Activated naive CD8-positive, alpha-beta T cell treated with anti-CD3 and anti-CD28 coated beads, Interleukin-2, amount 10 ng/mL, durations not matched to agents 7 days and 5 days (primary cell): ENCODE results near the gene DNAJC16. TPM values are rescaled to one million over a fixed set of nuclear protein-coding genes. Genes with fewer than 3 reads are reported as not detected.

Experiments used
- ATAC-seq: fragments of 150-1000 bp; cut with Tn5 transposase; one replicate; pipeline ENCODE4 v1.10.0; 2021; ENCODE audit warnings: low read depth, moderate library complexity
- POLR2A ChIA-PET: fragments of 350-600 bp; sonication (Branson Sonifier 250); formaldehyde crosslinking; loops from one replicate; lab custom pipeline; 2021; ENCODE audit warnings: antibody characterized with exemption; lab: Charles Lee
- DNase-seq: peaks from one replicate; pipeline ENCODE4 v3.0.0; 2021
- H3K27ac Mint-ChIP-seq: one replicate; pipeline ENCODE4 v1.8.0; 2022; ENCODE audit warnings: mild to moderate bottlenecking, mixed read lengths
- H3K27me3 Mint-ChIP-seq: one replicate; pipeline ENCODE4 v1.8.0; 2022; ENCODE audit warnings: mild to moderate bottlenecking, moderate library complexity, mixed read lengths
- H3K36me3 Mint-ChIP-seq: one replicate; pipeline ENCODE4 v1.8.0; 2021; ENCODE audit warnings: mild to moderate bottlenecking, mixed read lengths
- H3K4me1 Mint-ChIP-seq: one replicate; pipeline ENCODE4 v1.8.0; 2021; ENCODE audit warnings: mixed read lengths
- H3K4me3 Mint-ChIP-seq: one replicate; pipeline ENCODE4 v1.8.0; 2022; ENCODE audit warnings: mild to moderate bottlenecking, moderate library complexity, mixed read lengths
- H3K9me3 Mint-ChIP-seq: one replicate; pipeline ENCODE4 v1.8.0; 2021; ENCODE audit warnings: mixed read lengths
- total RNA-seq, 2 experiments: library from RNA; stranded (reverse); gene quantifications; one replicate each; pipeline ENCODE4 v1.2.3, GENCODE V29; 2021

DNAJC16 gene
- total RNA-seq, 2 experiments from 2014 or later, result 15.7 to 18.9 TPM

- ATAC-seq (no peak), DNase-seq (no peak)
- no peak overlapping the region for H3K4me3 Mint-ChIP-seq
- H3K27ac Mint-ChIP-seq, result no peak overlapping the region
- H3K4me1 Mint-ChIP-seq, result peaks cover 21% of the 10 kb centered on the region
- H3K27me3 Mint-ChIP-seq, result no peaks in the 10 kb centered on the region
- POLR2A ChIA-PET, result no interaction called here
- H3K9me3 Mint-ChIP-seq, result no peaks in the 10 kb centered on the region
- H3K36me3 Mint-ChIP-seq, result peaks cover 4% of the 10 kb centered on the region
Observed at GRCh38 chr1:15531003-15531402, 4.4 kb downstream of the DNAJC16 start.

GRCh38 chr1:15531682-15532081 lies 5.0 kb downstream of the DNAJC16 start:
- no peak overlapping the region for H3K27ac Mint-ChIP-seq
- H3K4me3 Mint-ChIP-seq, result no peak overlapping the region
- no peak for DNase-seq
- peaks cover 8% of the 10 kb centered on the region for H3K36me3 Mint-ChIP-seq
- H3K4me1 Mint-ChIP-seq, result peaks cover 17% of the 10 kb centered on the region
- no peaks in the 10 kb centered on the region for H3K9me3 Mint-ChIP-seq
- no peaks in the 10 kb centered on the region for H3K27me3 Mint-ChIP-seq
- POLR2A ChIA-PET, result no interaction called here
- no peak for ATAC-seq

- no peak overlapping the region for H3K27ac Mint-ChIP-seq
- DNase-seq (no peak), ATAC-seq (no peak)
- H3K27me3 Mint-ChIP-seq, result no peaks in the 10 kb centered on the region
- POLR2A ChIA-PET, result no interaction called here
- no peak overlapping the region for H3K4me3 Mint-ChIP-seq
- peaks cover 7% of the 10 kb centered on the region for H3K36me3 Mint-ChIP-seq
- H3K9me3 Mint-ChIP-seq, result no peaks in the 10 kb centered on the region
- H3K4me1 Mint-ChIP-seq, result no peaks in the 10 kb centered on the region
Observed at GRCh38 chr1:15538771-15539170, 12.1 kb downstream of the DNAJC16 start.

- POLR2A ChIA-PET, result no interaction called here
- DNase-seq (no peak), ATAC-seq (no peak)
- H3K27me3 Mint-ChIP-seq, result no peaks in the 10 kb centered on the region
- peaks cover 7% of the 10 kb centered on the region for H3K36me3 Mint-ChIP-seq
- H3K4me1 Mint-ChIP-seq, result no peaks in the 10 kb centered on the region
- H3K4me3 Mint-ChIP-seq, result no peak overlapping the region
- H3K27ac Mint-ChIP-seq, result no peak overlapping the region
- H3K9me3 Mint-ChIP-seq, result no peaks in the 10 kb centered on the region
Observed at GRCh38 chr1:15540186-15540585, 13.5 kb downstream of the DNAJC16 start.

GRCh38 chr1:15541231-15541792 lies 14.7 kb downstream of the DNAJC16 start:
- Mint-ChIP-seq H3K27me3 (no peaks in the 10 kb centered on the region), H3K27ac (no peak overlapping the region)
- POLR2A ChIA-PET, result interaction anchor here (0.6 kb wide), 1 partner anchor 164 kb away, joined by 6 read pairs; no protein-coding TSS in a partner anchor

GRCh38 chr1:15542388-15543250 lies 16.0 kb downstream of the DNAJC16 start:
- Mint-ChIP-seq H3K4me3 (no peak overlapping the region), H3K9me3 (no peaks in the 10 kb centered on the region), H3K4me1 (no peaks in the 10 kb centered on the region), H3K36me3 (peaks cover 6% of the 10 kb centered on the region), H3K27me3 (no peaks in the 10 kb centered on the region), H3K27ac (no peak overlapping the region)
- POLR2A ChIA-PET, result interaction anchor here (0.6 kb wide), 1 partner anchor 299 kb away, joined by 3 read pairs; no protein-coding TSS in a partner anchor
- no peak for ATAC-seq
- DNase-seq, result no peak

More at GRCh38 chr1:15541231-15541792, 14.7 kb downstream of the DNAJC16 start:
- no peaks in the 10 kb centered on the region for H3K9me3 Mint-ChIP-seq
- no peak for DNase-seq
- ATAC-seq, result no peak
- no peaks in the 10 kb centered on the region for H3K4me1 Mint-ChIP-seq
- no peak overlapping the region for H3K4me3 Mint-ChIP-seq
- peaks cover 8% of the 10 kb centered on the region for H3K36me3 Mint-ChIP-seq

GRCh38 chr1:15543251-15543588 lies 16.6 kb downstream of the DNAJC16 start:
- POLR2A ChIA-PET, result no interaction called here
- no peaks in the 10 kb centered on the region for H3K9me3 Mint-ChIP-seq
- no peak for ATAC-seq
- H3K36me3 Mint-ChIP-seq, result peaks cover 10% of the 10 kb centered on the region
- no peak overlapping the region for H3K4me3 Mint-ChIP-seq
- no peak for DNase-seq
- H3K27me3 Mint-ChIP-seq, result no peaks in the 10 kb centered on the region
- no peak overlapping the region for H3K27ac Mint-ChIP-seq
- no peaks in the 10 kb centered on the region for H3K4me1 Mint-ChIP-seq

GRCh38 chr1:15543589-15544568 lies 17.2 kb downstream of the DNAJC16 start:
- ATAC-seq (no peak), DNase-seq (no peak)
- Mint-ChIP-seq H3K9me3 (no peaks in the 10 kb centered on the region), H3K4me1 (no peaks in the 10 kb centered on the region), H3K27ac (no peak overlapping the region), H3K27me3 (no peaks in the 10 kb centered on the region), H3K4me3 (no peak overlapping the region), H3K36me3 (peaks cover 7% of the 10 kb centered on the region)
- POLR2A ChIA-PET, result no interaction called here

GRCh38 chr1:15546641-15547040 lies 20.0 kb downstream of the DNAJC16 start:
- Mint-ChIP-seq H3K27ac (no peak overlapping the region), H3K9me3 (no peaks in the 10 kb centered on the region), H3K4me1 (no peaks in the 10 kb centered on the region), H3K36me3 (peaks cover 14% of the 10 kb centered on the region), H3K4me3 (no peak overlapping the region), H3K27me3 (no peaks in the 10 kb centered on the region)
- ATAC-seq (no peak), DNase-seq (no peak)
- POLR2A ChIA-PET, result no interaction called here

GRCh38 chr1:15550573-15550972 lies 23.9 kb downstream of the DNAJC16 start:
- peaks cover 15% of the 10 kb centered on the region for H3K36me3 Mint-ChIP-seq
- H3K4me1 Mint-ChIP-seq, result peaks cover 1% of the 10 kb centered on the region
- no peak overlapping the region for H3K4me3 Mint-ChIP-seq
- no peaks in the 10 kb centered on the region for H3K9me3 Mint-ChIP-seq
- no peaks in the 10 kb centered on the region for H3K27me3 Mint-ChIP-seq
- DNase-seq (no peak), ATAC-seq (no peak)
- POLR2A ChIA-PET, result no interaction called here
- no peak overlapping the region for H3K27ac Mint-ChIP-seq

- Mint-ChIP-seq H3K27ac (no peak overlapping the region), H3K4me3 (no peak overlapping the region), H3K36me3 (peaks cover 9% of the 10 kb centered on the region), H3K9me3 (no peaks in the 10 kb centered on the region), H3K4me1 (peaks cover 3% of the 10 kb centered on the region), H3K27me3 (no peaks in the 10 kb centered on the region)
- POLR2A ChIA-PET, result no interaction called here
- no peak for DNase-seq
- ATAC-seq, result no peak
Observed at GRCh38 chr1:15557008-15557407, 30.4 kb downstream of the DNAJC16 start.

- H3K4me1 Mint-ChIP-seq, result peaks cover 4% of the 10 kb centered on the region
- H3K9me3 Mint-ChIP-seq, result no peaks in the 10 kb centered on the region
- DNase-seq (no peak), ATAC-seq (no peak)
- H3K27ac Mint-ChIP-seq, result no peak overlapping the region
- H3K36me3 Mint-ChIP-seq, result peaks cover 9% of the 10 kb centered on the region
- H3K27me3 Mint-ChIP-seq, result no peaks in the 10 kb centered on the region
- POLR2A ChIA-PET, result interaction anchor here (0.7 kb wide), 1 partner anchor 346 kb away, joined by 3 read pairs; no protein-coding TSS in a partner anchor
- no peak overlapping the region for H3K4me3 Mint-ChIP-seq
Observed at GRCh38 chr1:15557594-15557993, 30.9 kb downstream of the DNAJC16 start.

GRCh38 chr1:15558516-15558915 lies 31.9 kb downstream of the DNAJC16 start:
- peaks cover 8% of the 10 kb centered on the region for H3K36me3 Mint-ChIP-seq
- H3K4me1 Mint-ChIP-seq, result peaks cover 2% of the 10 kb centered on the region
- ATAC-seq, result no peak
- no peaks in the 10 kb centered on the region for H3K9me3 Mint-ChIP-seq
- H3K4me3 Mint-ChIP-seq, result no peak overlapping the region
- no peak for DNase-seq
- POLR2A ChIA-PET, result no interaction called here
- no peaks in the 10 kb centered on the region for H3K27me3 Mint-ChIP-seq
- H3K27ac Mint-ChIP-seq, result no peak overlapping the region
